ENCODE results near the gene PRPH. TPM values are rescaled to one million over a fixed set of nuclear protein-coding genes. Genes with fewer than 3 reads are reported as not detected.

PRPH gene
- total and polyA plus RNA-seq, 10 of the 15 experiments (the other 5 are each of a cell fraction or from before 2014, with no cell fraction given) = 0.09 to 0.45 (median 0.19) TPM; not detected in 3

DNA sequence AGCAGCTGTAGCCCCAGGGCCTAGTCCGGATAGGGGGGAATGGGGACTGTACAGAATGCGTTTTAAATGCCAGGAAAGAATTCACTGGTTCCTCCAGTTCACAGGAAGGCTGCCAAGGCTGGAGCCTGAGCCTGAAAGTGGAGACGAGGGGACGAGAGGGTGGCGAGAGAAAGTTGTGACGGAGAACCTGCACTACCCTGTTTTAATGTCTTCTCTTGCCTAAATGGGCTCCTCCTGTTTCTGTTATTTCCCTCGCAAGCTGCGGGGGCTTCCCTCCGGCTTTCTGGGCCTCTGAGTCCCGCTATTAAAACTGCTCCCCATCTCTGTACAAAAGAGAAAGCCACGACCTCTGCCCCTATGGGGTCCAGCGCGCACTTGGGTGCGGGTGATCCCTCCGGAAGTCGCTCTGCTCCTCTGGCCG lies 37.5 kb downstream of the PRPH start:
- H3K4me2 ChIP-seq (ENCODE audit: control insufficient read depth, insufficient read depth) = no peak overlapping the region
- ChIA-PET RAD21 (ENCODE audit: unreplicated experiment) (interaction anchor here (0.6 to 2.3 kb wide), 9 partner anchors 10 to 1493 kb away, joined by 3 to 33 read pairs (median 13); partner anchors contain the start of genes DNAJC22, PRPF40B and TROAP), POLR2A (interaction anchor here (0.8 to 1.9 kb wide), 3 partner anchors 9 to 292 kb away, joined by 3 to 9 read pairs (median 3); partner anchors contain the start of gene PRPH), CTCF (interaction anchor here (0.5 to 4.3 kb wide), 19 partner anchors 10 to 377 kb away, joined by 3 to 72 read pairs (median 7); partner anchors contain the start of genes DNAJC22, PRPH and TROAP), SMC1A (ENCODE audit: uncharacterized antibody, unreplicated experiment) (interaction anchor here (0.9 to 3.2 kb wide), 8 partner anchors 9 to 182 kb away, joined by 3 to 30 read pairs (median 6); partner anchors contain the start of genes DNAJC22 and TROAP)
- BruUV-seq (replicated peaks) = no TSS peak
- H2AFZ ChIP-seq (ENCODE audit: control insufficient read depth, low read depth, low read length) = no peak overlapping the region
- H3K27me3 ChIP-seq (replicated peaks in 1 of 2; ENCODE audit: control insufficient read depth in 2 of 2, insufficient read depth in 2 of 2, low read length in 1 of 2) = peaks cover 4 to 12% of the 10 kb centered on the region in 2 experiments
- intact Hi-C loops (cut with micrococcal nuclease; ENCODE audit: unreplicated experiment) = no loop called here
- TF ChIP-seq SMAD1 (IDR thresholded peaks at IDR 0.05; ENCODE audit: low read depth, partially characterized antibody) (no peak), FOXK2 (IDR thresholded peaks at IDR 0.05) (no peak), POU2F2 (IDR thresholded peaks at IDR 0.05; ENCODE audit: borderline replicate concordance, low read depth, low read length) (no peak), KAT2A (conservative IDR thresholded peaks at IDR 0.05; ENCODE audit: control insufficient read depth, low read depth, low read length) (no peak), SP1 (IDR thresholded peaks at IDR 0.05; ENCODE audit: low read depth, low read length) (no peak), STAT1 (conservative IDR thresholded peaks at IDR 0.05) (no peak), SIN3A (IDR thresholded peaks at IDR 0.05; ENCODE audit: low read depth, low read length) (no peak), SMARCA5 (IDR thresholded peaks at IDR 0.05) (no peak)
- TF ChIP-seq, protein P1, sequence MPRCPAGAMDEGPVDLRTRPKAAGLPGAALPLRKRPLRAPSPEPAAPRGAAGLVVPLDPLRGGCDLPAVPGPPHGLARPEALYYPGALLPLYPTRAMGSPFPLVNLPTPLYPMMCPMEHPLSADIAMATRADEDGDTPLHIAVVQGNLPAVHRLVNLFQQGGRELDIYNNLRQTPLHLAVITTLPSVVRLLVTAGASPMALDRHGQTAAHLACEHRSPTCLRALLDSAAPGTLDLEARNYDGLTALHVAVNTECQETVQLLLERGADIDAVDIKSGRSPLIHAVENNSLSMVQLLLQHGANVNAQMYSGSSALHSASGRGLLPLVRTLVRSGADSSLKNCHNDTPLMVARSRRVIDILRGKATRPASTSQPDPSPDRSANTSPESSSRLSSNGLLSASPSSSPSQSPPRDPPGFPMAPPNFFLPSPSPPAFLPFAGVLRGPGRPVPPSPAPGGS (IDR thresholded peaks at IDR 0.05; ENCODE audit: borderline replicate concordance, insufficient read depth, low read depth, low read length, poor library complexity, severe bottlenecking) = no peak
- TF ChIP-seq, protein P2, sequence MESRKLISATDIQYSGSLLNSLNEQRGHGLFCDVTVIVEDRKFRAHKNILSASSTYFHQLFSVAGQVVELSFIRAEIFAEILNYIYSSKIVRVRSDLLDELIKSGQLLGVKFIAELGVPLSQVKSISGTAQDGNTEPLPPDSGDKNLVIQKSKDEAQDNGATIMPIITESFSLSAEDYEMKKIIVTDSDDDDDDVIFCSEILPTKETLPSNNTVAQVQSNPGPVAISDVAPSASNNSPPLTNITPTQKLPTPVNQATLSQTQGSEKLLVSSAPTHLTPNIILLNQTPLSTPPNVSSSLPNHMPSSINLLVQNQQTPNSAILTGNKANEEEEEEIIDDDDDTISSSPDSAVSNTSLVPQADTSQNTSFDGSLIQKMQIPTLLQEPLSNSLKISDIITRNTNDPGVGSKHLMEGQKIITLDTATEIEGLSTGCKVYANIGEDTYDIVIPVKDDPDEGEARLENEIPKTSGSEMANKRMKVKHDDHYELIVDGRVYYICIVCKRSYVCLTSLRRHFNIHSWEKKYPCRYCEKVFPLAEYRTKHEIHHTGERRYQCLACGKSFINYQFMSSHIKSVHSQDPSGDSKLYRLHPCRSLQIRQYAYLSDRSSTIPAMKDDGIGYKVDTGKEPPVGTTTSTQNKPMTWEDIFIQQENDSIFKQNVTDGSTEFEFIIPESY (IDR thresholded peaks at IDR 0.05) = no peak
- TF ChIP-seq, protein P3, sequence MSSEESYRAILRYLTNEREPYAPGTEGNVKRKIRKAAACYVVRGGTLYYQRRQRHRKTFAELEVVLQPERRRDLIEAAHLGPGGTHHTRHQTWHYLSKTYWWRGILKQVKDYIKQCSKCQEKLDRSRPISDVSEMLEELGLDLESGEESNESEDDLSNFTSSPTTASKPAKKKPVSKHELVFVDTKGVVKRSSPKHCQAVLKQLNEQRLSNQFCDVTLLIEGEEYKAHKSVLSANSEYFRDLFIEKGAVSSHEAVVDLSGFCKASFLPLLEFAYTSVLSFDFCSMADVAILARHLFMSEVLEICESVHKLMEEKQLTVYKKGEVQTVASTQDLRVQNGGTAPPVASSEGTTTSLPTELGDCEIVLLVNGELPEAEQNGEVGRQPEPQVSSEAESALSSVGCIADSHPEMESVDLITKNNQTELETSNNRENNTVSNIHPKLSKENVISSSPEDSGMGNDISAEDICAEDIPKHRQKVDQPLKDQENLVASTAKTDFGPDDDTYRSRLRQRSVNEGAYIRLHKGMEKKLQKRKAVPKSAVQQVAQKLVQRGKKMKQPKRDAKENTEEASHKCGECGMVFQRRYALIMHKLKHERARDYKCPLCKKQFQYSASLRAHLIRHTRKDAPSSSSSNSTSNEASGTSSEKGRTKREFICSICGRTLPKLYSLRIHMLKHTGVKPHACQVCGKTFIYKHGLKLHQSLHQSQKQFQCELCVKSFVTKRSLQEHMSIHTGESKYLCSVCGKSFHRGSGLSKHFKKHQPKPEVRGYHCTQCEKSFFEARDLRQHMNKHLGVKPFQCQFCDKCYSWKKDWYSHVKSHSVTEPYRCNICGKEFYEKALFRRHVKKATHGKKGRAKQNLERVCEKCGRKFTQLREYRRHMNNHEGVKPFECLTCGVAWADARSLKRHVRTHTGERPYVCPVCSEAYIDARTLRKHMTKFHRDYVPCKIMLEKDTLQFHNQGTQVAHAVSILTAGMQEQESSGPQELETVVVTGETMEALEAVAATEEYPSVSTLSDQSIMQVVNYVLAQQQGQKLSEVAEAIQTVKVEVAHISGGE (CRISPR knock-in tag; IDR thresholded peaks at IDR 0.05) = no peak
- TF ChIP-seq, protein P4, sequence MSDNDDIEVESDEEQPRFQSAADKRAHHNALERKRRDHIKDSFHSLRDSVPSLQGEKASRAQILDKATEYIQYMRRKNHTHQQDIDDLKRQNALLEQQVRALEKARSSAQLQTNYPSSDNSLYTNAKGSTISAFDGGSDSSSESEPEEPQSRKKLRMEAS (IDR thresholded peaks at IDR 0.05; ENCODE audit: low read depth, low read length) = no peak
- H3K9me3 ChIP-seq (replicated peaks; ENCODE audit: control insufficient read depth, insufficient read depth, low read length) = no peaks in the 10 kb centered on the region; the same call in 2 of the 3 replicates
- no peaks in the 10 kb centered on the region for H3K79me2 ChIP-seq (ENCODE audit: control insufficient read depth, insufficient read depth, low read length)
- no peak overlapping the region for H3K9ac ChIP-seq (ENCODE audit: control insufficient read depth, insufficient read depth, low read length)
- H3K4me1 ChIP-seq (ENCODE audit: control insufficient read depth, insufficient read depth, low read length) = no peaks in the 10 kb centered on the region
- DNase-seq (ENCODE audit: low read depth, low spot score) (no peak), FAIRE-seq (no peak), ATAC-seq (no peak)
- in situ Hi-C loops (cut with MboI) = no loop called here
- peaks cover 5 to 12% of the 10 kb centered on the region in 2 experiments; a peak in 3 of 4 replicates for H3K36me3 ChIP-seq (ENCODE audit: control insufficient read depth in 2 of 2, insufficient read depth in 2 of 2, low read length in 1 of 2)
- no peak overlapping the region for H3K4me3 ChIP-seq
- WGBS (ENCODE audit: insufficient coverage, insufficient replicate concordance, low lambda C conversion rate, missing lambda C conversion rate) = 88% methylated on average over 17 of the region's 17 CpGs
- H3K27ac ChIP-seq (ENCODE audit: control insufficient read depth, insufficient read depth) = no peak overlapping the region
- no peaks in the 10 kb centered on the region for H4K20me1 ChIP-seq (ENCODE audit: control insufficient read depth, insufficient read depth)
